Adrenal gland (tissue), 12 donors: ENCODE data around the gene C16orf96. TPM values are rescaled to one million over a fixed set of nuclear protein-coding genes. Genes with fewer than 3 reads are reported as not detected.
A peak's percentile ranks its signal among the peaks of the same experiment; 100 is the strongest.

ENCODE experiments used
- DNase-seq, 7 donors: peaks; one replicate each; pipeline ENCODE4 v3.0.0-alpha.2; 2019 to 2020
- H3K27ac ChIP-seq, 5 donors: fragments of 200-600 bp; sonication (generic) in 4 of 5; 1 replicate in 3 of 5; 2 replicates in 2 of 5; pipeline versions ENCODE4 v1.5.1 to v1.8.0; 2016 to 2020; ENCODE audit warnings: mild to moderate bottlenecking in 1 of 5
- H3K27me3 ChIP-seq: fragments of 200-600 bp; 2 replicates; pipeline ENCODE4 v1.8.0; 2021
- H3K36me3 ChIP-seq, 2 donors: fragments of 200-600 bp; replicated peaks in 1 of 2; 1 replicate in 1 of 2; 2 replicates in 1 of 2; pipeline versions ENCODE4 v1.5.1 to v1.8.0; 2018 to 2022
- H3K4me1 ChIP-seq, 2 donors: fragments of 200-600 bp; replicated peaks in 1 of 2; 1 replicate in 1 of 2; 2 replicates in 1 of 2; pipeline versions ENCODE4 v1.5.1 to v1.8.0; 2018 to 2021
- H3K4me3 ChIP-seq, 4 donors: fragments of 200-600 bp; sonication (generic) in 3 of 4; one replicate each; pipeline ENCODE4 v1.5.1; 2016 to 2018
- H3K9me3 ChIP-seq, 3 donors: fragments of 200-600 bp; sonication (generic) in 1 of 3; replicated peaks in 1 of 3; 1 replicate in 2 of 3; 2 replicates in 1 of 3; pipeline versions ENCODE4 v1.5.1 to v1.8.0; 2016 to 2021
- CTCF ChIP-seq, 6 experiments: fragments of 450-650 bp in 4 of 6; fragments of 200-600 bp in 2 of 6; sonication (generic) in 1 of 6; IDR thresholded peaks; 1 replicate in 5 of 6; 2 replicates in 1 of 6; pipeline versions ENCODE4 v1.5.1 to v1.8.0; 2016 to 2021; ENCODE audit warnings: antibody characterized with exemption in 6 of 6, mild to moderate bottlenecking in 2 of 6, moderate library complexity in 1 of 6
- POLR2A ChIP-seq, 2 donors: fragments of 450-650 bp; IDR thresholded peaks; one replicate each; pipeline ENCODE4 v1.6.1; 2017; ENCODE audit warnings: antibody characterized with exemption in 2 of 2, mild to moderate bottlenecking in 2 of 2, moderate library complexity in 1 of 2
- WGBS, 4 donors: extraction: QIAGEN DNeasy Blood & Tissue Kit in 2 of 4; methylation state at CpG; one replicate each; pipeline versions ENCODE4 v1.1.5 to v1.1.7; 2013 to 2017; 5-methylcytosine and 5-hydroxymethylcytosine counted together
- intact Hi-C, 2 donors: fragments of 100-400 bp; cut with DNase I; formaldehyde crosslinking; loops; one replicate each; pipeline versions ENCODE4 v1.14.1 to v1.15.0; 2022 to 2023
- polyA plus RNA-seq, 3 donors: library from polyadenylated mRNA; stranded (reverse); fragments of 200-250 nt in 2 of 3; fragments of 350-450 nt in 1 of 3; fragmentation: Illumina TruSeq in 1 of 3; extraction: RNeasy Lipid Tissue Mini Kit (QIAGEN cat#74804) in 1 of 3; gene quantifications; one replicate each; pipeline ENCODE4 v1.2.3, GENCODE V29; 2013 to 2014
- total RNA-seq, 9 donors: library from RNA; depleted of rRNA in 4 of 9; stranded (reverse); fragments of >200 nt in 4 of 9; fragments of 120-200 nt in 1 of 9; fragmentation: NEBNext Ultra II Directional in 1 of 9; extraction: Animal tissue kit (Norgen Biotek cat#: 25700) in 1 of 9; gene quantifications; one replicate each; pipeline versions ENCODE4 v1.1.0 to v1.2.4, GENCODE V29; 2013 to 2023
- donor health status: healthy with polysubstance abuse.
- donor health status: Bipolar disorder and iron deficiency.
- donor health status: DM: yes; HTN: yes; CAD: no.
- donor health status: DM: no; HTN: no; CAD: no.
- donor health status: DM: no; HTN: no; CAD: no.
- donor health status: DM: yes; HTN: yes; CAD: no.

Gene C16orf96
- total and polyA plus RNA-seq, 12 donors, result 0.07 to 0.61 (median 0.28) TPM; not detected in 1

GRCh38 chr16:4623593-4623992, 67.5 kb downstream of the C16orf96 start:
- no peak overlapping the region for H3K4me3 ChIP-seq
- H3K27me3 ChIP-seq, result no peaks in the 10 kb centered on the region
- H3K4me1 ChIP-seq, result peaks cover 8 to 15% of the 10 kb centered on the region in 2 donors
- peak overlapping the region in 1 of 5 donors; percentile 100 for H3K27ac ChIP-seq
- no peaks in the 10 kb centered on the region for H3K36me3 ChIP-seq
- intact Hi-C loops, result no loop called here
- DNase-seq, result no peak
- WGBS, 4 donors, result 67 to 76% (median 72%) methylated on average over 7 of the region's 7 CpGs
- TF ChIP-seq POLR2A (IDR thresholded peaks at IDR 0.05) (no peak), CTCF (IDR thresholded peaks at IDR 0.05) (no peak)
- H3K9me3 ChIP-seq, result no peaks in the 10 kb centered on the region

GRCh38 chr16:4624015-4624826, 68.1 kb downstream of the C16orf96 start, which contains the start of gene MGRN1:
MGRN1 (plus strand) TSS chr16:4624826; CDS start chr16:4624961, 135 bp downstream.
- Histone ChIP-seq H3K27ac (peak within 1 kb of the TSS; percentile 94 to 100 (median 96)), H3K27me3 (no peaks in the 10 kb centered on the region), H3K9me3 (no peaks in the 10 kb centered on the region), H3K36me3 (no peaks in the 10 kb centered on the region), H3K4me1 (peaks cover 8 to 15% of the 10 kb centered on the region in 2 donors), H3K4me3 (peak within 1 kb of the TSS; percentile 48 to 100 (median 79))
- TF ChIP-seq POLR2A (IDR thresholded peaks at IDR 0.05) (no peak), CTCF (IDR thresholded peaks at IDR 0.05) (peak; percentile 79 to 99 (median 90))
- DNase-seq, result peak; percentile 95 to 98 (median 96)
- WGBS, 4 donors, result 7 to 11% (median 8%) methylated on average over 19 to 42 of the region's 42 CpGs
- intact Hi-C loops, result no loop called here

- Histone ChIP-seq H3K9me3 (no peaks in the 10 kb centered on the region), H3K27me3 (no peaks in the 10 kb centered on the region), H3K27ac (peak overlapping the region; percentile 94 to 100 (median 96)), H3K4me1 (peaks cover 8 to 15% of the 10 kb centered on the region in 2 donors), H3K4me3 (peak overlapping the region; percentile 48 to 100 (median 79)), H3K36me3 (no peaks in the 10 kb centered on the region)
- intact Hi-C loops, result loop anchor here in 1 of 2 donors (5.0 kb wide), 1 partner anchor 57 kb away; no protein-coding TSS in a partner anchor
- DNase-seq, result peak; percentile 75 to 93 (median 83)
- TF ChIP-seq CTCF (IDR thresholded peaks at IDR 0.05) (peak in 1 of 6 experiments; percentile 3), POLR2A (IDR thresholded peaks at IDR 0.05) (peak; percentile 92)
- WGBS, 4 donors, result 0 to 1% (median 1%) methylated on average over 2 to 80 of the region's 80 CpGs
These were observed 68.9 kb downstream of the C16orf96 start for GRCh38 chr16:4624827-4625559.
